Tibial artery (tissue), 4 donors: ENCODE results near the gene LHFPL6.

ENCODE experiments used
- DNase-seq, 2 donors: peaks; one replicate each; pipeline ENCODE4 v3.0.0-alpha.2; 2019
- H3K27ac ChIP-seq, 2 donors: fragments of 200-600 bp; sonication (generic) in 1 of 2; 1 replicate in 1 of 2; 2 replicates in 1 of 2; pipeline ENCODE4 v1.5.1; 2018 to 2019; ENCODE audit warnings: mild to moderate bottlenecking in 1 of 2
- H3K27me3 ChIP-seq, 2 donors: fragments of 200-600 bp; sonication (generic) in 1 of 2; one replicate each; pipeline versions ENCODE4 v1.5.1 to v1.6.0; 2016 to 2019
- H3K36me3 ChIP-seq, 3 donors: fragments of 200-600 bp; sonication (generic) in 2 of 3; one replicate each; pipeline ENCODE4 v1.5.1; 2016 to 2019; ENCODE audit warnings: mild to moderate bottlenecking in 2 of 3
- H3K4me1 ChIP-seq, 4 donors: fragments of 200-600 bp; sonication (generic) in 2 of 4; 1 replicate in 3 of 4; 2 replicates in 1 of 4; pipeline ENCODE4 v1.5.1; 2016 to 2019
- H3K4me3 ChIP-seq, 2 donors: fragments of 200-600 bp; sonication (generic) in 1 of 2; 1 replicate in 1 of 2; 2 replicates in 1 of 2; pipeline ENCODE4 v1.5.1; 2018 to 2019; ENCODE audit warnings: mild to moderate bottlenecking in 2 of 2
- H3K9me3 ChIP-seq, 3 donors: fragments of 200-600 bp; sonication (generic) in 1 of 3; one replicate each; pipeline ENCODE4 v1.5.1; 2016 to 2019
- intact Hi-C: fragments of 100-400 bp; cut with DNase I; formaldehyde crosslinking; loops from one replicate; pipeline ENCODE4 v1.15.0; 2023; ENCODE audit warnings: low total_unique reads
- TF ChIP-seq, protein P1 (sequence below), 2 experiments: fragments of 200-600 bp in 1 of 2; fragments of 450-650 bp in 1 of 2; IDR thresholded peaks; one replicate each; pipeline ENCODE4 v1.5.1; 2017 to 2019; ENCODE audit warnings: antibody characterized with exemption in 2 of 2, mild to moderate bottlenecking in 1 of 2, moderate library complexity in 1 of 2

Gene LHFPL6

DNA sequence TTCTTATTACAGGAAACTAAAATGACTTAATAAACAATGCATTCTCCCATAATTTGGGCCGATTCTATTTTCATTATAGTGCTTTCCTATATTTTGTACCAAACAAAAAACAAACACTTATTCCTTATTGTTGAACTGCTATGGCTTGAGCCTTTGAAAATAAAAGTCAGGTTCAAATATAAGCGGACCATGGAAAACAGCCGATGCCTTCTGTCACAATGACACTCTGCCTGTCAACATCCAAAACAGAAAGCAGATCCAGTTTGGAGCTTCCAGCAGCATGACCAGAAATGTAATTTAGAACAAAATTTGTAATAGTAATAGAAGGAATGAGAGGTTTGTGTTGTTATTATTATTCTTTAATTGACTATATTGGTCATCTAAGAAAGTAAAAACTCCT is 194.5 kb downstream of the LHFPL6 start:
- DNase-seq, result no peak
- no peaks in the 10 kb centered on the region for H3K27me3 ChIP-seq
- H3K9me3 ChIP-seq, result no peaks in the 10 kb centered on the region
- TF ChIP-seq, protein P1, sequence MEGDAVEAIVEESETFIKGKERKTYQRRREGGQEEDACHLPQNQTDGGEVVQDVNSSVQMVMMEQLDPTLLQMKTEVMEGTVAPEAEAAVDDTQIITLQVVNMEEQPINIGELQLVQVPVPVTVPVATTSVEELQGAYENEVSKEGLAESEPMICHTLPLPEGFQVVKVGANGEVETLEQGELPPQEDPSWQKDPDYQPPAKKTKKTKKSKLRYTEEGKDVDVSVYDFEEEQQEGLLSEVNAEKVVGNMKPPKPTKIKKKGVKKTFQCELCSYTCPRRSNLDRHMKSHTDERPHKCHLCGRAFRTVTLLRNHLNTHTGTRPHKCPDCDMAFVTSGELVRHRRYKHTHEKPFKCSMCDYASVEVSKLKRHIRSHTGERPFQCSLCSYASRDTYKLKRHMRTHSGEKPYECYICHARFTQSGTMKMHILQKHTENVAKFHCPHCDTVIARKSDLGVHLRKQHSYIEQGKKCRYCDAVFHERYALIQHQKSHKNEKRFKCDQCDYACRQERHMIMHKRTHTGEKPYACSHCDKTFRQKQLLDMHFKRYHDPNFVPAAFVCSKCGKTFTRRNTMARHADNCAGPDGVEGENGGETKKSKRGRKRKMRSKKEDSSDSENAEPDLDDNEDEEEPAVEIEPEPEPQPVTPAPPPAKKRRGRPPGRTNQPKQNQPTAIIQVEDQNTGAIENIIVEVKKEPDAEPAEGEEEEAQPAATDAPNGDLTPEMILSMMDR (IDR thresholded peaks at IDR 0.05), result no peak
- intact Hi-C loops, result no loop called here
- peaks cover 0 to 44% (median 6%) of the 10 kb centered on the region in 4 donors for H3K4me1 ChIP-seq
- no peaks in the 10 kb centered on the region for H3K36me3 ChIP-seq
- H3K4me3 ChIP-seq, result no peak overlapping the region
- no peak overlapping the region for H3K27ac ChIP-seq

DNA sequence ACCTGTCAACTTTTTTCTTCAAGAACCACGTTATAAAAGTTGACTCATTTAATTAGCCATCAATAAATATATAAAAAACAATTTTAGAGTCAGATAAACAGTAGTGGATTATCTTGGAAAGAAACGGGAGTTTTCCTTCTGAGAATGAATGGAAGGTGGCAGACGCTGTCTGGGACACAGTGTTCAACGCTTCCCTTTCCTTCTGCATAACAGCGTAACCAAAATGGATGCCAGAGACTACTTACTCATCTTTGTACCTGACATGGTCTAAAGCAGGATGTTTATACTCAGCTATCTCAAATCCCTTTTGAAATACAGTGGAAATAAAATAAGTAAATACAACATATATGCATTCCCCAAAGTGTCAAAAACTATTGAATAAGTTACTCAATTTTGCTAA is 195.2 kb downstream of the LHFPL6 start:
- Histone ChIP-seq H3K4me3 (no peak overlapping the region), H3K36me3 (no peaks in the 10 kb centered on the region), H3K27me3 (no peaks in the 10 kb centered on the region), H3K9me3 (no peaks in the 10 kb centered on the region), H3K27ac (no peak overlapping the region), H3K4me1 (peaks cover 0 to 44% (median 6%) of the 10 kb centered on the region in 4 donors)
- TF ChIP-seq, protein P1 (IDR thresholded peaks at IDR 0.05), result no peak
- DNase-seq, result no peak
- intact Hi-C loops, result no loop called here

DNA sequence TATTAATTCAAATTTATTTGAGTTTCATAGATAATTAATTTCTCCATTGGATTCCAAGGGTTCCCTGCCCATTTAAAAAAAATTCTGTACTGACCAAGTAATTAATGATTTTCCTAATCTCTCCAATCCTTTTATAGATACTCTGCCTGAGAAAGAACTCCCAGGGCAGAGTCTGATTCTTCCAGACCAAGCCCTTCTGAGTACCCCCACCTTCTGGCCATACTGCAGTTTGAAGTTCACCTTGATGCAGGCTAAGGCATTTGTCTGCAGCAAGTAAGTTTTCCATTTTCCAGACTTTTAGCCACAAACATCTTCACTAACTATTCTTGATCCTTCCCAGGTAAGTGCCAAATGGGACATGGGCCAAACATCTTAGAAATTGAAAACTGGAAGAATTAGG is 195.9 kb downstream of the LHFPL6 start:
- Histone ChIP-seq H3K9me3 (no peaks in the 10 kb centered on the region), H3K27me3 (no peaks in the 10 kb centered on the region), H3K27ac (no peak overlapping the region), H3K4me1 (peaks cover 0 to 44% (median 6%) of the 10 kb centered on the region in 4 donors), H3K36me3 (no peaks in the 10 kb centered on the region), H3K4me3 (no peak overlapping the region)
- intact Hi-C loops, result no loop called here
- DNase-seq, result no peak
- TF ChIP-seq, protein P1 (IDR thresholded peaks at IDR 0.05), result no peak

DNA sequence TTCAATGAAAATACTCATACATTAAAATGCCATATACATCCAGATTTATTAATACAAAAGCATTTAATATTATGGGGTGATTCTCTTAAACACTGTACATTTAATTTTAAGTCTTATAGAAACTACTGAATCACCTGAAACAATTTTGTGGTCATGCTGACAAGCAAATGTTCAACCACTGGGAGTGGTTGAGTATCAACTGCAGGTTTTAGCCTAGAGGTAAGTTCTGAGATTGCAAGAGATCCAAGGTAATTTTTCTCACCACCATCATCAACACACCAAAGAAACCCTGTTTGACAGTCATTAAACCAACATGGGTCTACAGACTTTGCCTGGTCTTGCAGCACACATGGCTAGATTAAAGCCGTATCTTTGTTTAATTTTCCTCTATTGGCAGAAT is 196.3 kb downstream of the LHFPL6 start:
- Histone ChIP-seq H3K4me1 (peaks cover 0 to 44% (median 6%) of the 10 kb centered on the region in 4 donors), H3K27me3 (no peaks in the 10 kb centered on the region), H3K27ac (no peak overlapping the region), H3K9me3 (no peaks in the 10 kb centered on the region), H3K4me3 (no peak overlapping the region), H3K36me3 (no peaks in the 10 kb centered on the region)
- no peak for DNase-seq
- intact Hi-C loops, result no loop called here
- TF ChIP-seq, protein P1 (IDR thresholded peaks at IDR 0.05), result no peak

DNA sequence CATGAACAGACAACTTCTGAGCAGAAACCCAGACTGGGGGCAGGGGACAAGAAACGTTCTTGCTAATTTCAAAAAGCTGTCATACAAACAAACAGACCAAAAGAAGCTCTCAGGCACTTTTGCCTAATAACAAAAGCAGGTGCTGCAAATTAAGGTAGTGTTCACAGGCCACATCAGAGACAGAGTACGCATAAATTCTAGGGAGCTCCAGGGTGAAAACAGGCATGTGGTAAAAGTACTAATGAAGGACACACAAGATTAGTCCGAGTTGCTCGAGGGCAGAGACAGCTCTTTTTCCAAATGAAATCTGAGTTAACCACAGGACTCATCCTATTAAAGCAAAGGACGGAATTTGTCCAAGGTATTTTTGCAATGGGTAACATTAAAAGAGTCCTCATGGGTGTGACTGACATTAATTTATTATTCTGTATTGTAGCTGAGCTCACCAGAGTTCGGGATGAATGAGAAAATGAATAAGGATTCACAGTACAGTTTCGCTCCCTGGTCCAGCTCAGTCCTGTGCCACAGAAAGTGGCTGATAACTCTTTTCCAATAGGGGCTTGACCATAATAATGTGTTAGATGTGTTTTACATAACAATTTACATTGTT is 197.3 kb downstream of the LHFPL6 start:
- TF ChIP-seq, protein P1 (IDR thresholded peaks at IDR 0.05), result no peak
- no peak overlapping the region for H3K4me3 ChIP-seq
- H3K36me3 ChIP-seq, result no peaks in the 10 kb centered on the region
- intact Hi-C loops, result loop anchor here (1.0 kb wide), 1 partner anchor 17 kb away; no protein-coding TSS in a partner anchor
- H3K27me3 ChIP-seq, result no peaks in the 10 kb centered on the region
- no peak for DNase-seq
- peaks cover 0 to 34% (median 6%) of the 10 kb centered on the region in 4 donors for H3K4me1 ChIP-seq
- no peak overlapping the region for H3K27ac ChIP-seq
- H3K9me3 ChIP-seq, result no peaks in the 10 kb centered on the region
